ENCODE data around the gene ANKRD17.
"Not testable (repeated sequence)": the region's sequence is repeated elsewhere in the genome, so short reads cannot be mapped to it uniquely, and the experiment has no call there.

The ANKRD17 gene

GRCh38 chr4:73247100-73247499 lies 11.5 kb downstream of the ANKRD17 start:
- in situ Hi-C loops (cut with MboI; ENCODE audit: low sequenced_read_pairs), result no loop called here

GRCh38 chr4:73245955-73246354 lies 12.6 kb downstream of the ANKRD17 start:
- in situ Hi-C loops (cut with MboI; ENCODE audit: low sequenced_read_pairs), result no loop called here

DNA sequence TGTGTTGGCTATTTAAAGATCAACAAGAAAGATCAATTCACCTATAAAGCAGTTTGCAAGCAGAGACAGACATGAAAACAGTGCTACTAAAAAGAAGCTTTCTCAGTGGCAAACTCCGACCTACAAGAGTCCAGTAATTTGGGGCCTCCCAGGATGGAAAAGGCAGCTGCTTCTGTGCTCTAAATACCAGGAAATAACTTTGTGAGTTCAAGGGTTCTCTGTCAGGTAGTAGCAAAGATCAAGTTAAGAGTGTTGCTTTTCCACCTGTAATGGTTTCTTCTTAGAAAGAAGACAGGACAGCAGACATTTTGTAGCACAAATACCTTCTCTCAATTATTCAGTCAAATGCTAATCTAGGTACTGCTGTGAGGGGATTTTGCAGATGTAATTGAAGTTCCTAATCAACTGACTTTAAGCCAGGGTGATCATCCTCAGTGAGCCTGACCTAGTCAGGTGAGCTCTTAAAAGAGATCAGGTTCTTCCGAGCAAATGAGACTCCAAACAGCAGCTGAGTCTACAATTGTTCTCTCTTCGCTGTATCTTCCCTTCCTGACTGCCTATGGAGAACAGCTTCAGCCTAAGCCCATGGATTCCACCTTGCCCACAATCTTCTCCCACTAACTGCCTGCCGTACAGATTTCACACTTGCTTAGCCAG lies 13.5 kb downstream of the ANKRD17 start:
- in situ Hi-C loops (cut with MboI; ENCODE audit: low sequenced_read_pairs), result no loop called here

GRCh38 chr4:73237044-73237443 lies 21.6 kb downstream of the ANKRD17 start:
- in situ Hi-C loops (cut with MboI; ENCODE audit: low sequenced_read_pairs), result no loop called here

- in situ Hi-C loops (cut with MboI; ENCODE audit: low sequenced_read_pairs), result no loop called here
Measured at GRCh38 chr4:73236151-73236550, 22.4 kb downstream of the ANKRD17 start.

DNA sequence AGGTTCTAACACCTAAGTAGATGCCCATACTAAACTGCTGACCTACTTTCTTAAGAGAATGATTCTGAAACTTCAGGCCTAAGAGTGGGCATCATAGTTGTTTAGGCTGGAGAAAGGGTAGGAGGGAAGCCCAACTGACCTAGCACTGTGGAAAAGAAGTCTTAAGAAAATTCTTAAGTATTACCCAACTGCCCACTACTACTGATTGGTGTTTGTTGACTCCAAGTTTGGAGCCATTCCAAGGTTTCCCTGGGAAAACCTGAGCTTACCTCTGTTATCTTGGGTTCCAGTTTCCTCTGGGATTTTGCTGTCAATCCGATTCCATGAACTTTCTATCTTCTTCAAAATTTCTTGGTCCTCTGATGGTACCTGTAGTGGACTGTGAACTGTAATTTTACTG lies 23.9 kb downstream of the ANKRD17 start:
- in situ Hi-C loops (cut with MboI; ENCODE audit: low sequenced_read_pairs), result no loop called here

- in situ Hi-C loops (cut with MboI; ENCODE audit: low sequenced_read_pairs), result no loop called here
Measured at GRCh38 chr4:73231518-73232487, 26.8 kb downstream of the ANKRD17 start.

DNA sequence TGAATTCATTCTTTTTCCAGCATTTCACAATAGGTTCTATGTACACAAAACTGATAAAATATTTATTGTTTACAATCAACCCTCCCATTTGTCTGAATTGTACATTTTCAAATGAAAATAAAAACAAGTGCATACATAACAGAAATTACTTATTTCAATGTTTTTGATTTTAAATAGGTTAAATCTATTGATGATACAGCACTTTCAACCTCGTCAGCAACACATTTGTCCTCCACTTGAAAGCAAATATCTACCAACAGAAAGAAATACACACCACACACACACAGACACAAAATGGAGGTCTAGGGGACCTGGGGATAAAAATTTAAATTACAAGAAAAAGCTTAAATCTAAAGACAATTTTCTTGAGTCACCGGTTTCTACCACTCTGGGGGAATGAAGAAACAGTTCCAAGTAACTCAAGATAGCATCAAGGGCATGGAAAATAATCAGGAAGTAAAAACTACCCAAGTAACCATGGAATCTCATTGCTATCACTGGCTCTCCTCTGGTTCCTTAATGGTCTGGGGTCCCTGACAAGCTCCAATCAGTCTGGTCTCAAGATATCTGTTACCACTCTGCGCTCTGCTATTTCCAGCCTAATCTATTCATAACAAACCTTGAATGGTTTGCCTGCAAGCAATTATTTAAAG lies 27.6 kb downstream of the ANKRD17 start:
- in situ Hi-C loops (cut with MboI; ENCODE audit: low sequenced_read_pairs), result no loop called here

GRCh38 chr4:73228800-73229199 lies 29.8 kb downstream of the ANKRD17 start:
- in situ Hi-C loops (cut with MboI; ENCODE audit: low sequenced_read_pairs), result not testable (repeated sequence)

GRCh38 chr4:73224886-73225285 lies 33.7 kb downstream of the ANKRD17 start:
- in situ Hi-C loops (cut with MboI; ENCODE audit: low sequenced_read_pairs), result no loop called here

DNA sequence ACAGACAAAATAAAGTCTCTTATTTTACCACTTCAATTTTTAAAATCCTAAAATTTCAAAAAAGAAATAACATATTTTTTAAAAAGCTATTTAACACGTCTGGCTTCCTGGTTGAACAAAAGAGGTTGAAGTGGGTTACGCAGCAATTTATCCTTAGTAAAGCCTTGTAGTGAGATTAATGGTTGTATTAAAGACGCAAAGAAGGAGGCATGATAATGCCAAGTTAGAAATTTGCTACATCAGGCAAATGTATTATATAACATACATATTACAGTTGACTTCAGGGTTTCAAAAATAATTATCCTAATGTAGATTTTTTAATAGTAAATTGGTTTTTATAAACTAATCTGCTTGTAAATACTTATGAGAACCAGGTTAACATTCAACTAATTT lies 35.3 kb downstream of the ANKRD17 start:
- in situ Hi-C loops (cut with MboI; ENCODE audit: low sequenced_read_pairs), result no loop called here

GRCh38 chr4:73222466-73223257 lies 35.9 kb downstream of the ANKRD17 start:
- in situ Hi-C loops (cut with MboI; ENCODE audit: low sequenced_read_pairs), result no loop called here

DNA sequence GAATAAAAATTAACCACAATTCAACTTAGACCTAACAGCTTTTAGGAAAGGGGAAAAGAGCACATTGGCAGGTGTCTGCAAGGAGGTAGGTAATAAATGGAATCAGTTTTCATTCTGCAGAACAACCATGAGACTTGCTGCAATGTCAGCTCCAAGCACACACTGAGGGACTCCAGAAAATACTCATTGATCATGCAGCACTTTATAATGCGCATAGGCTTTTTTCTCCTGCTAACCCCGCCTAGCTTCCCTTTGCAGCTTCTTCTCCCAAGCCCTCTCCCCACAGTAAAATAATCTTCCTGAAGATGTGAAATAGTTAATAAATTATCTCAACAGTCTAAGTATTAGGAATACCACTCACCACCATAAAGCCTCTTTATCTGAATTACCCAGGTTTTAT lies 36.9 kb downstream of the ANKRD17 start:
- in situ Hi-C loops (cut with MboI; ENCODE audit: low sequenced_read_pairs), result no loop called here

GRCh38 chr4:73220815-73221214 lies 37.8 kb downstream of the ANKRD17 start:
- in situ Hi-C loops (cut with MboI; ENCODE audit: low sequenced_read_pairs), result no loop called here

DNA sequence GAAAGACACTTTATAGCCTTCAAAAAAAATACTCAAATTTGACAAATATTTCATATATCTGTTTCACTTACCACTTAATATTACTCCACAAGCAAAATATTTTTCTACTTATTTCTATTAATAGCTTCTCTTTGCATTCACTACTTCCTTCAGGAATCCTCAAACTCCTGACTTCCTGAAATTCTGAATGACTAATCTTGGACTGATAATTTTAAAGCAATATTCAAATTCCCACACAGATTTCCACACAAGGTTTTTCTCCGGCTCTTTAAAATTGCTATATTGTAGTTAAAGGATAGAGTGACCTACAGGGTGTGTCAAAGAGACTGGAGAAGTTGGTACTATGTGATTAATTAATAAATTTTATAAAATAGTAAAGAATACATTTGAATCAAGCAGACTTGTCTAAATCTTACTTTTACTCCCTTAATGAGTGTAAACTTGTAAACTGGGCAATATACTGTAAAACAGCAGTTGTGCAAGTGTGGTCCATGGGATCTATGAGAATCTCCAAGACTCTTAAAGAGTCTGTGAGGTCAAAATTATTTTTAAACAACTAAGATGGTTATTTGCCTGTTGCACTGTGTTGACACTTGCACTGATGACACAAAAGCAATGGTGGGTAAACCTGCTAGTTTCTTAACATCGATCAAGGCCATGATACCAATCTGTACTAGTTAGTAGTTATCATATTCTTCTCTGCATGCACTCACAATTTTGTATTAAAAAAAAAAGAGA lies 44.5 kb downstream of the ANKRD17 start:
- in situ Hi-C loops (cut with MboI; ENCODE audit: low sequenced_read_pairs), result no loop called here

DNA sequence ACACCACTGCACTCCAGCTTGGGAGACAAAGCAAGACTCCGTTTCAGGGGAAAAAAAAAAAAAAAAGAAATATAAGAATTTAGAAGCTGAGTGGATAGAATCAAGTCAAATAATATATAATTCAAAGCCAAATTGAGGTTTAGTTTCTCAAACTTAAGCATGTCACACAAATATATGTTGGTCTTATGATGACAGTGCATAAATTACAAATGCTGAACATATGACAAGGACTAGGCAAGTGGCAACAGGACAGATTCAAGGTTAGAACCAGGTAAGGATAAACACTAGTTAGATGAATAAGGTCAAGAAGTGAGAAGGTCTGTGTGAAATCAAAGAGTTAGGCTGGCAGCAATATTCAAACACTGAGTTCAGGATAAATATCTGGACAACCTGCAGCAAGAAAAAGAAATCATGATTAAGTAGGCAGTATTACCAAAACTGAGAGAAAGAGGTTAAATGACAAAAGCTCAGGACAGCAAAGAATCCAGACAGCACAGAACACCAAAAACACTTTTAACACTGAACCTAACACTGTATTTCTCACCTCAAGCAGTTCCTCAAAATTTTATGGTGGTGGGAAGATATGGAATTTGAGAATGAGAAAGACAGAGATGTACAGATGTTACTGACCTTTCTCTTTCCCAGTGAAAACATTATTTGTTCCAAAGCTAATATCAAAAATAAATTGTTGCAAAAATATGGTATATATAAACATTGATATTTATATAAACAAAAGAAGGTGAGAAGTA lies 45.4 kb downstream of the ANKRD17 start:
- in situ Hi-C loops (cut with MboI; ENCODE audit: low sequenced_read_pairs), result no loop called here

DNA sequence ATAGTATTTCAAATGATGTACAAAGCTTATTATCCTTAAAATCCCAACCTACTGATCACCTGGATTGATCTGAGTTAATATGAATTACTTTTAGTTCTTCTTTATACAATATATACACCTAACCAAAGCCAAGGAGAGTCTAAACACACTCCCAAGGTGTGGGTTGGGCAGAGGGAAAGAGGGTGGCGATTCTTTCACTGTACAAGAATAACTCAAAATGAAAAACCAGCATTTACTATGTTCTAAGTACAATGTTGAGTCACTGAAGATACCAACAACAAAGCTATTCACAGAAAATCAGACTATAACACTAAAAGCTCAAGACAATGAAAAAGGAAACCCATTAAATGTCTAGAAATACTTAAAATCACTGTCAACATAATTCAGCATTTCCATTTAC lies 46.6 kb downstream of the ANKRD17 start:
- in situ Hi-C loops (cut with MboI; ENCODE audit: low sequenced_read_pairs), result no loop called here

- in situ Hi-C loops (cut with MboI; ENCODE audit: low sequenced_read_pairs), result no loop called here
Measured at GRCh38 chr4:73208376-73208775, 50.2 kb downstream of the ANKRD17 start.

DNA sequence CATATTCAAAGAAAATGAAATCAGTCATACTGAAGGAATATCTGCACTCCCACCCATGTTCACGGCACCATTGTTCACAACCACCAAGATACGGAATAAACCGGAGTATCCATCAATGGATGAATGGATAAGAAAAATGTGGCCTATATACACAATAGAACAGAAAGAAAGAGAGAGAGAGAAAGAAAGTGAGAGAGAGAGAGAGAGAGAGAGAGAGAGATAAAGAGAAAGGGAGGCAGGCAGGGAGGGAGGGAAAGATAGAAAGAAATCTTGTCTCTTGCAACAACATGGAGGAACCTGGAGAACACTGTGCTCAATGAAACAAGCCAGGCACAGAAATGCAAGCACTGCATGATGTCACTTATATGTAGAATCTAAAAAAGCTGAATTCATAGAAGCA lies 52.4 kb downstream of the ANKRD17 start:
- in situ Hi-C loops (cut with MboI; ENCODE audit: low sequenced_read_pairs), result no loop called here

GRCh38 chr4:73205482-73205881 lies 53.1 kb downstream of the ANKRD17 start:
- in situ Hi-C loops (cut with MboI; ENCODE audit: low sequenced_read_pairs), result no loop called here
